HG03108 (cell line): Measurements from ENCODE around the gene KCNAB2.

ENCODE experiments used
- ATAC-seq: cut with Tn5 transposase; IDR thresholded peaks from one replicate; pipeline ENCODE4 v1.9.1; 2021; ENCODE audit warnings: moderate library complexity; ENCODE audit not compliant: unreplicated experiment

Gene KCNAB2

GRCh38 chr1:6045561-6045960 is at the start of gene KCNAB2:
KCNAB2 (plus strand) TSS chr1:6045888; CDS start chr1:6051537, 5,649 bp downstream.
- ATAC-seq, result no peak

DNA sequence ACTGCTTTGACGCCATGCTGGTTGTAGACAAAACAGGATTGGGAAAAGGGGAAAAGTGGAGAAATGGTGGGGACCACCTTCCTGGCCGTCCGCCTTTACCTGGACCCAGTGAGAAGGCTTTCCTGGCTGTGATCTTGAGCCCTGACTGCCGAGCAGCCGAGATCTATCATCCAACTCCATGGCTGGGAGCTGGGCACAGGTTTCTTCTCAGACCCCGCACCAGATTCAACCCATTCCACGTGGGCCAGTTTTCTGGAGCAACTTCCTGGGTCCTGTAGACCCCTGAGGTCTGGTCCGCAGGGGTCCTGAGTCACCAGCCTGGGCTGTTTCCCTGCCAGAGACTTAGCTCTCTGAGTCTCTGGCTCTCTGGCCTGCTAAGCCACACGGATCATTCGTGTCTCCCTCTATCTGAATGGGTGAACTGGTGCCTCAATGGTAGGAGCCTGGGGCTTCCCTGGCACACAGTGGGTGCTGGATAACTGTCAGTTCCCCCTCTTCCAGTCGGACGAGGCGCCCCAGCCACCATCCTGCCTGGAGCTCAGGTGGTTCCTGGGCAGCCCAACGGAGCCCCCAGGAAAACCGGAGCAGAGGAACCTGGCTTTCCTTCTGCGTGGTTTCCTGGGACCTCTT is 48.9 kb upstream of the KCNAB2 start:
- no peak for ATAC-seq

DNA sequence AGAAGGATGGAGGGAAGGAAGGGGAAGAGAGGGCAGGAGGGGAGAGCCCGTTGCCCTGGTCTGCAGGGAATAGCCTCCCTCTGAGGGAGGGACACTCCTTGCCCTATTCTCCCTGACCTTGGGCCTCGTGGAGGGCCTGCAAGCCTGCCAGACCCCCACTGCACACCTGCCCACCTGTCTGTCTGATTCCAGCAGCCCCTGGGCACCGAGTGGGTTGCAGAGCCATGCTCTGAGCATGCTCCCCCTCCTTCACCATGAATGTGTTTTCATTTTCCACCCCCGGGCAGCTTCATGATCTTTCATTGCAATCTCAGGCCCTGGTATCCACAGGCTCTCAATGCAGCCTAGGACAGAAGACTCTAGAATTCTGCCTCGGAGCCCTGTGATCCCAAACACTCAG is 48.4 kb upstream of the KCNAB2 start:
- ATAC-seq, result no peak

GRCh38 chr1:5998051-5998905 is 47.4 kb upstream of the KCNAB2 start:
- no peak for ATAC-seq

DNA sequence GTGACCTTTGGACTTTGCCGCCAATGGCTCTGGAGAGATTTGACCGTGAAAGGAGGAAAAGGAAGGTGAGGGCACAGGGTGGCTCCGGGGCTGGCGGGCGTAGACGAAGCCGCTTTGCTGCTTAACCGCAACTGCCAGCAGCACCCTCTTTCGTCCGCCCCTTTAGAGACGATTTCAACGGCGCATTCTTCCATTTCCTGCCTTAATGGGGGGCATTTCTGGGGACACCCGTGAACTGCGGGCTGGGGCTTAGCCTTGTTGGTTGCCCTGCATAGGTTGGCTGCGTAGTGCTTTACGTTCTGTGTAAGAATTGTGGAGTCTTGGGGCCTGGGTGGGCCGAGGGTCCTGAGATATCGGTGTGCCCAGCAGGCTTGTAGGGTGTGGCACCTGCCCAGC is 46.8 kb upstream of the KCNAB2 start:
- no peak for ATAC-seq

DNA sequence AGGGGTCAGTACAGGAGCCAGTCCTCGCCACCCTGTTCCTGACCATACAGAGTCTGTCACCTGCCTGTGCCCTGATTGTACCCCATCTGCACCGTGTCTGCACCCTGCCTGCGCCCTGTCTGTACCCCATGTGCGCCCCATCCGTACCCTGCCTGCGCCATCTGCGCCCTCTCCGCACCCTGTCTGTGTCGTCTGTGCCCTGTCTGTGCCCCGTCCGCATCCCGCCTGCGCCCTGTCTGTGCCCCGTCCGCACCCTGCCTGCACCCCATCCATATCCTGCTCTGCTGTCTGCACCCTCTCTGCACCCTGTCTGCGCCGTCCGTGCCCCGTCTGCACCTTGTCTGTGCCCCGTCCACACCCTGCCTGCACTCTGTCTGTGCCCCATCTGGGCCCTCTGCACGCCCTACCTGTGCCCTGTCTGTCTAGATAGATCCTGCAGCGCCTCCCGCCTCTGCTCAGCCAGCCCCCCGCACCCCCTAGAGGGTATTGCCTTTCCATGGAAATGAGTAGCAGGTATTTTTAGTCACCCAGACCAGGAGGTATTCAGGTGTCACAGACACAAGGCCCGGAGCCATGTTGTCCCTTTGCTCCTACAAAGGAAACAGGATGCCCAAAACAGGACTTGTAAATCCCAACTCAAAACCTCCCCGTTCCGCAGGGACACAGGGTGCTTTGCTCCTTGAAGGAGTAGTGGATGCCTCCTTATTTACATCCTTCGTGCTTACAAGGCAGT is 45.8 kb upstream of the KCNAB2 start:
- ATAC-seq, result no peak

DNA sequence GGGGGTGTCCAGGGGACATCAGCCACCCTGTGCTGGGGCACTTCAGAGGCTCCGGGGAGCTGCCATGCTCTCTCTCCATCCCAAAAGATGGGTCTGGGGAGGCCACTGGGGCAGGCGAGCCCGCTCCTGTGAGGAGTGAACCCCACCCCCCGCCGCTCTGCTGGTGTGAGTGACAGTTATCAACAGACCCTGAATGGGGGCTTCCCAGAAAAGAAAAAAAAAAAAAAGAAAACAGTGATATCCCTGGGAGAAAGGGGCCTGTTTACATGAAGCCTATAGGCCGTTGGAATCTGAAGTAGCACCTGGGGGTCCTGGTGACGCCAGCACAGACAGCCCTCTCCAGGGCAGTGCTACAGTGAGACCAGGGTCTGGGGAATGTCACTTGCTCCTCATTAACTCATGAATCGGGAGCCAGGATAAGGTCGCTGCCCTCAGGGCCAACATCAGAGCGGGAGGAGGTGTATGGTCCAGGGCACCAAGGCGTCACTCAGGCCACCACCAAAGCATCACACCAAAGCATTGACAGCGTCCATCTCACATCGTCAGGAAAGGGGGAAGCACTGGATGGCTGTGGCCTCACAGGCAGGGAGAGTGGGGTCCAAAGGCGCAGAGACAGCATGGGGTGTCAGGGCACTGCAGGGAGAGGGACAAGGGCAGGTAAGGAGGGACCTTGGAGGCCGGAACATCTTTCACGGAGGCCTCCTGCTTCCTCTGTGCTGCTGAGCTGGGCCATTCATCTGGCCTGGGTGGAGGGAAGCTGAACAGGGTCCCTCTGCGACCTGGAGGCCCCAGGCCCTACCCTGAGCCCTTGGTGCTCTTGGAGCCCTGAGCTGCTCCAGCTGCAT is 45.0 kb upstream of the KCNAB2 start:
- no peak for ATAC-seq

DNA sequence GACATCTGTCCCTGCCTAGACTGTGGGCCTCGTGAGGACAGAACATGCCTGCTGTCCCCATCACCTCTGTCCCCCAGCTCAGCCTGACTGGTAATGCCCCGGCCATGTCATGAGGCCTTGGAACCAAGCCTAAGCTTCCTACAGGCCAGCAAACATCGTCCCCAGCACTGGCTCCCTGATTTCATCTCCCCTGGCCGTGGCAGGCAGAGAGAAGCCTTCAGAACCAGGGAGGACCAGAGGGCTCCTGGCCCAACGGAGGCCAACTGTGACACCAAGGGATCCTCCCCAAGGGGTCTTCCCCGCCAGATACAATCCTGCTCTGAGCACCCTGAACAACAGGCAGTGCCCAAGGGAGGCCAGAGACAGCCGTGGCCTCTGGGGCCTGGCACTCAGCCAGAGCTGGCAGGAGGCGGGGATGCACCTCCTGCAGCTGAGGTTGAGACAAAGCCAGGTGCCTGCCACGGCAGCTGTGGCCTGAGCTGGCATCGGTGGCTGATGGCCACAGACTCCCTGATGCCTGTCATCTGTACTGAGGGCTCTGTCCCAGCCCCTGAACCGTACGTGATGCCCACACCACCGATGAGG is 43.6 kb upstream of the KCNAB2 start:
- ATAC-seq, result no peak

DNA sequence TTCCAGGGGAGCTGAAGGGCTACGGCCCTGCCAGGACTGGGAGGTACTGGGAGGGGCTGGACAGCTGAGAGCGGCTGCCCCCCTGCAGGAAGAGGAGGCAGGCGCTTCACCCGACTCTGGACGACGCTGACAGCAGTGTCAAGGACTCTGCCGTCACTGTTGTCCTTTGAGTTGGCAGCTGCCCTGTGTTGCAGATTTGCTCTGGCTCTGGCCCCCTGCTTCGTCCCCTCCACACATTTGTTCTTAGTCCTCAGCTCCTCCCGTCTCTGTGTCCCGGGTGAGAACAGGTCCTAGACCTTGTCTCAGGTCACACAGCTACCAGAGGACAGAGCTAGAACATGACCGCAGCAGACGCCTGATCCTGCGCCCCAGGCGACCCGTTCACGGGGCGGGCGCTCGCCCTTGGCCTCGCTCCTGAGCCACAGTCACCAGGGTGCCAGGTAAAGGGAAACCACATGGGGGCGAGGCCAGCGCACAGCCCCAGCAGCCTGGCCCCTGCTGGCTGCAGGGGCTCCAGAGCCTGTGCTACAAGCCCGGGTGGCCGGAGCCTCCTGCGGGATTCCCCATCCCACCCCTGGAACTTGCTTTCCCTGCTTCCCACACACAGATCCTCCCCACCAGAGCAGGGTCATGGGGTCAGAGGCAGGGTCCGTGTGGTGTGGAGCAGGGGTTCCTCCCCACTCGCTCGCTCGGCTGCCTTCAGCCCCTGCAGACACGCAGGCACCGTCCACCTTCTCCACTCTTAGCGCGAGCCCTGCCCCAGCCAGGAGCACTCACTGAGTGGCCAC is 42.8 kb upstream of the KCNAB2 start:
- ATAC-seq, result no peak

DNA sequence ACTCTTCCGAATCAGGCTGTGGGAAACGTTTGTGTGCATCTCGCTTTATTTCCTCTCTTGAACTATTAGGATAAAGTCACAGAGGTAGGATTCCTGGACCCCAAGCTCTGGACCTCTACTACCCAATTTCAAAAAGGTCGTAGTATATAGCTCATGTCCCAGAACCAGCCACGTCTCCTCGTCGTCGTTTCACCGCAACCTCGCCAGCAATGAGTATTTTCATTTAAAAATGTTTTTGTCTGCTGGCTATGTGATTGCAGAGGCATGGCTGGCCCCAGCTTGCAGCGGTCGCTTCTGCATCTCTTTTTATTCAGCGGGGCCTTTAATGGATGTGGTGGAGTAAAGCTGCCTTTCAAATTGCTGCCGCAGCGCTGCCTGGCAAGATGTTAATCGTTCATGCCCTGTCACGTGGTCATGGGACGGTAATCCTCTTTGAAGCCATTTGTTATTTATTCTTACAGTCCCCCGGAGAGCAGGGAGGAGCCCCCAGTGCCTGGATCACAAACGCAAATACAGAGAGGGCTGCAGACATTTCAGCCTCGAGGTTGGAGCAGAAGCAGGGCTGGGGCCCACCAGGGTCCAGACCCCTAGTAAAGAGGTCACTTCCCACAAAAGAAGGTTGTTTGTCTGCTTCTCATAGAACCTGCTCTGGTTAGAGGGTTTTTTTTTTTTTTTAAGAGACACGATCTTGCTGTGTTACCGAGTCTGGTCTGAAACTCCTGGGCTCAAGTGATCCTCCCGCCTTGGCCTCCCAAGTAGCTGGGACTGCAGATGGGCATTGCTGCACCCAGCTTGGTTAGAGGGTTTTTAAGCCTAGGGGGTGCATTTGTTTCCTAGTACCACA is 41.9 kb upstream of the KCNAB2 start:
- no peak for ATAC-seq

DNA sequence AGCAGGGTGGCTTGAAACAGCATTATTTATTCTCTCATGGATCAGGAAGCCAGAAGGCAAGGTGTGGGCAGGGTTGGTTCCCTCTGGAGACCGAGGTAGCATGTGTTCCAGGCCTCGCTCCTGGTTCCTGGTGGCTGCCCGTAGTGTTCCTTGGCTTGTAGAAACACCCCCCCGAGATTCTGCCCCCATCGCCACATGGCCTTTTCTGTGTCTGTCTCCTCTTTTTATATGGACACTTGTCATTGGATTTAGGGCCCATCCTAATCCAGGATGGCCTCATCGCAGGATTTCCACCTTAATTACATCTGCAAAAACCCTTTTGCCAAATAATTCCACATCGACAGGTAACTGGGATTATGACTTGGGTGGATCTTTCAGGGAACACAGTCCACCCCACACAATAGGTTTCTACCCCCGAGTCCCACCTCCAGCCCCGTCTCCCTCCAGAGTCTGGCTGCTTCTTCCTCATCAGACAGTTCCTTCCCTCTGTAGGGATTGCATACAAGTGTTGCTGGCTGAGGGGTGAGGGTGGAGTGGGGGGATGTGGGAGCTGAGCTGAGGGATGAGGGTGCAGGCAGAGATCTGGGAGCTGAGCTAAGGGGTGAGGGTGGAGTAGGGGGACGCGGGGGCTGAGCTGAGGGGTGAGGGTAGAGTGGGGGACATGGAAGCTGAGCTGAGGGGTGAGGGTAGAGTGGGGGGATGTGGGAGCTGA is 41.1 kb upstream of the KCNAB2 start:
- no peak for ATAC-seq

- no peak for ATAC-seq
These were observed 40.3 kb upstream of the KCNAB2 start for GRCh38 chr1:6005276-6005917.

GRCh38 chr1:6006882-6007281 is 38.8 kb upstream of the KCNAB2 start:
- ATAC-seq, result no peak

- no peak for ATAC-seq
These were observed 38.2 kb upstream of the KCNAB2 start for GRCh38 chr1:6007318-6008083.

GRCh38 chr1:6008084-6008415 is 37.6 kb upstream of the KCNAB2 start:
- ATAC-seq, result no peak

- ATAC-seq, result no peak
These were observed 37.0 kb upstream of the KCNAB2 start for GRCh38 chr1:6008696-6009095.
